ENCODE measurements around the gene OR2V1.

The OR2V1 gene

DNA sequence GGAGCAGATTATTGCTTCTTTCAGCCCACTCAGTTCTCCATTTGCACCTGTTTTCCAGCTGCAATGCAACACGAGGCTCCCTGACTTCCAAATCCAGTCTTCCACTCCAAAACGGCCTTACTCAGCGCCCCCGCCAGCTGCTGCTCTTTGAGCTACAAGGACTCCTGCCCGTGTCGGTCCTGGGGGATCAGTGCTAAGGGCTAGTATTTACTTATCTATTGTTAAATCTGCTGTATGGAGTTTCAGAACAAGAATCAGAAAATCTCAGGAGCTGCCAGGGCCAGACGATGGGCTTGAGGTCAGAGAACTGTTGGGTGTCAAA, 44.1 kb downstream of the OR2V1 start:
- TF ChIP-seq, protein P1, sequence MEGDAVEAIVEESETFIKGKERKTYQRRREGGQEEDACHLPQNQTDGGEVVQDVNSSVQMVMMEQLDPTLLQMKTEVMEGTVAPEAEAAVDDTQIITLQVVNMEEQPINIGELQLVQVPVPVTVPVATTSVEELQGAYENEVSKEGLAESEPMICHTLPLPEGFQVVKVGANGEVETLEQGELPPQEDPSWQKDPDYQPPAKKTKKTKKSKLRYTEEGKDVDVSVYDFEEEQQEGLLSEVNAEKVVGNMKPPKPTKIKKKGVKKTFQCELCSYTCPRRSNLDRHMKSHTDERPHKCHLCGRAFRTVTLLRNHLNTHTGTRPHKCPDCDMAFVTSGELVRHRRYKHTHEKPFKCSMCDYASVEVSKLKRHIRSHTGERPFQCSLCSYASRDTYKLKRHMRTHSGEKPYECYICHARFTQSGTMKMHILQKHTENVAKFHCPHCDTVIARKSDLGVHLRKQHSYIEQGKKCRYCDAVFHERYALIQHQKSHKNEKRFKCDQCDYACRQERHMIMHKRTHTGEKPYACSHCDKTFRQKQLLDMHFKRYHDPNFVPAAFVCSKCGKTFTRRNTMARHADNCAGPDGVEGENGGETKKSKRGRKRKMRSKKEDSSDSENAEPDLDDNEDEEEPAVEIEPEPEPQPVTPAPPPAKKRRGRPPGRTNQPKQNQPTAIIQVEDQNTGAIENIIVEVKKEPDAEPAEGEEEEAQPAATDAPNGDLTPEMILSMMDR (IDR thresholded peaks at IDR 0.05; ENCODE audit: insufficient read depth, low read length) = no peak
- TF ChIP-seq POLR2AphosphoS5 (IDR thresholded peaks at IDR 0.05; ENCODE audit: low read depth) = no peak
- TF ChIP-seq GABPA (IDR thresholded peaks at IDR 0.05; ENCODE audit: low read depth) = no peak
- TF ChIP-seq, protein P2, sequence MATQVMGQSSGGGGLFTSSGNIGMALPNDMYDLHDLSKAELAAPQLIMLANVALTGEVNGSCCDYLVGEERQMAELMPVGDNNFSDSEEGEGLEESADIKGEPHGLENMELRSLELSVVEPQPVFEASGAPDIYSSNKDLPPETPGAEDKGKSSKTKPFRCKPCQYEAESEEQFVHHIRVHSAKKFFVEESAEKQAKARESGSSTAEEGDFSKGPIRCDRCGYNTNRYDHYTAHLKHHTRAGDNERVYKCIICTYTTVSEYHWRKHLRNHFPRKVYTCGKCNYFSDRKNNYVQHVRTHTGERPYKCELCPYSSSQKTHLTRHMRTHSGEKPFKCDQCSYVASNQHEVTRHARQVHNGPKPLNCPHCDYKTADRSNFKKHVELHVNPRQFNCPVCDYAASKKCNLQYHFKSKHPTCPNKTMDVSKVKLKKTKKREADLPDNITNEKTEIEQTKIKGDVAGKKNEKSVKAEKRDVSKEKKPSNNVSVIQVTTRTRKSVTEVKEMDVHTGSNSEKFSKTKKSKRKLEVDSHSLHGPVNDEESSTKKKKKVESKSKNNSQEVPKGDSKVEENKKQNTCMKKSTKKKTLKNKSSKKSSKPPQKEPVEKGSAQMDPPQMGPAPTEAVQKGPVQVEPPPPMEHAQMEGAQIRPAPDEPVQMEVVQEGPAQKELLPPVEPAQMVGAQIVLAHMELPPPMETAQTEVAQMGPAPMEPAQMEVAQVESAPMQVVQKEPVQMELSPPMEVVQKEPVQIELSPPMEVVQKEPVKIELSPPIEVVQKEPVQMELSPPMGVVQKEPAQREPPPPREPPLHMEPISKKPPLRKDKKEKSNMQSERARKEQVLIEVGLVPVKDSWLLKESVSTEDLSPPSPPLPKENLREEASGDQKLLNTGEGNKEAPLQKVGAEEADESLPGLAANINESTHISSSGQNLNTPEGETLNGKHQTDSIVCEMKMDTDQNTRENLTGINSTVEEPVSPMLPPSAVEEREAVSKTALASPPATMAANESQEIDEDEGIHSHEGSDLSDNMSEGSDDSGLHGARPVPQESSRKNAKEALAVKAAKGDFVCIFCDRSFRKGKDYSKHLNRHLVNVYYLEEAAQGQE (IDR thresholded peaks at IDR 0.05; ENCODE audit: insufficient replicate concordance, low read depth) = no peak
- no peak for TF ChIP-seq SPI1 (IDR thresholded peaks at IDR 0.05; ENCODE audit: borderline replicate concordance, low read depth)
- no peak for DNase-seq (ENCODE audit: low read depth in 1 of 2, low spot score in 1 of 2)
- Histone ChIP-seq H3K27ac (replicated peaks) (no peak overlapping the region), H3K4me3 (replicated peaks; ENCODE audit: insufficient read depth, low read length) (no peak overlapping the region), H3K27me3 (ENCODE audit: insufficient read depth, poor library complexity, severe bottlenecking) (no peaks in the 10 kb centered on the region)

DNA sequence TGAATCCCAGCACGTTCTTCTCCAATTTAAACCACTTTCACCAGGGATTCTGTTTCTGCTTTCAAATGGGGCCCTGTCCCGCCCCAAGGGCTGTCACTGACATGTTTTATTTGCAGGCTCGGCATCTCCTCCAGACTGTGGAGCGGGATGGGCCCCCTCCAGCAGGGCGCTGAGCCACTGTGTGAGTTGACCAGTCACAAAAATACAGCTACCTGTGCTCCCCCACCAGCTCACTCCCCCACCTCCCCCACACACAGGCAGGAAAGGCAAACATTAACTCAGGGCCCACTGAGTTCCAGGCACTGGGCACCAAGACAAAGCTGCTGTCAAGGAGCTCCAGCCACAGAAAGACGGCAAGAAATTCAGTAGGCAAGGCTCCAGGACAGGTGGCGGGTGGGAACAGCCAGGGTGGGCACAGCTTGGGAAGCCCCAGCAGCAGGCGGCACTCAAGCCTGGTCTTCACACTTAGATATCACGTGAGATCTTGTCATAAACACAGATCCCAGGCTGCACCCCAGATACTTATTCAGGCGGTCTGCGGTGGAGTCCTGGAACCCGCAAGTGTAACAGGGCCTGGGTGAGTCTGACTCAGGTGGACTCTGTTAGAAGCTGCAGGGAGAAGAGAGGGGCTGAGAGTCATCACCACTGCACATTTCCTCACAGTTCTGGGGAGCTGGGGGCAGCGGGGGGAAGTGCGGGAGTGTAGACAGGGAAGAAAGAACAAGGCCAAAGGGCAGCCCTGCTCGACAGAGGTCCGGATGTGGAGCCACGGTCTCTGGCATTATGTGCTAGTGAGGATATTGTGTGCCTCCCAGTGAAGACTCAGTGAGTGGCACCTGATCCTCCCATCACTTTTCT, 44.7 kb downstream of the OR2V1 start:
- Histone ChIP-seq H3K4me3 (replicated peaks; ENCODE audit: insufficient read depth, low read length) (no peak overlapping the region), H3K27ac (replicated peaks) (no peak overlapping the region), H3K27me3 (ENCODE audit: insufficient read depth, poor library complexity, severe bottlenecking) (no peaks in the 10 kb centered on the region)
- DNase-seq (ENCODE audit: low read depth in 1 of 2, low spot score in 1 of 2) = no peak
- TF ChIP-seq, protein P1 (IDR thresholded peaks at IDR 0.05; ENCODE audit: insufficient read depth, low read length) = no peak
- TF ChIP-seq POLR2AphosphoS5 (IDR thresholded peaks at IDR 0.05; ENCODE audit: low read depth) (no peak), GABPA (IDR thresholded peaks at IDR 0.05; ENCODE audit: low read depth) (no peak), SPI1 (IDR thresholded peaks at IDR 0.05; ENCODE audit: borderline replicate concordance, low read depth) (no peak)
- TF ChIP-seq, protein P2 (IDR thresholded peaks at IDR 0.05; ENCODE audit: insufficient replicate concordance, low read depth) = no peak

DNA sequence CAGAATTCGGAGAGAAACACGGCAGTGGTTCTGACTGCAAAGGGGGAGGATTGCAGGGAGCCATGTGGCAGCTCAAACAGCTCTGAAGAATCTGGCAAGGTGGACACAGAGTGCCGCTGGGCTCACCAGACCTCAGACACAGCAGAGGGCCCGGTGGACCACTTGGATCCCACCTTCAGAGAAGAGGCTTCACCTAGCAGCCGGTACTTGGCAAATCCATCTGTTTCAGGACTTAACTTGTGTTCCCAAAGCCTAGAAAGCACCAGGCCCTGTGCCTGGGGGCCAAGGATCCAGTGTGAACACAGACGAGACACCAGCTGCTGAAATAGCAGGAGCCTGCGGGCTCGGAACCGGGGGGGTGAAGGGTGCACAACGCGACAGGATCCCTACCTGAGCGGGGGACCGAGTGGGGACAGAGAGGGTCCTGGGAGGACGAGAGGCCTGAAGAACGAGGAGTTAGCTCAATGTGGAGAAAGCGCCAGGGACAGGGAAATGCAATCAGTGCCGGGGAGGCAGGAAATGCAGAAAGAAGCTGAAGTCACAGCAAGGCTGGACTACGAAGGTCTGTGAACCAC, 46.3 kb downstream of the OR2V1 start:
- Histone ChIP-seq H3K27me3 (ENCODE audit: insufficient read depth, poor library complexity, severe bottlenecking) (no peaks in the 10 kb centered on the region), H3K4me3 (replicated peaks; ENCODE audit: insufficient read depth, low read length) (no peak overlapping the region), H3K27ac (replicated peaks) (no peak overlapping the region)
- no peak for DNase-seq (ENCODE audit: low read depth in 1 of 2, low spot score in 1 of 2)
- no peak for TF ChIP-seq SPI1 (IDR thresholded peaks at IDR 0.05; ENCODE audit: borderline replicate concordance, low read depth)
- TF ChIP-seq GABPA (IDR thresholded peaks at IDR 0.05; ENCODE audit: low read depth) = no peak
- TF ChIP-seq, protein P1 (IDR thresholded peaks at IDR 0.05; ENCODE audit: insufficient read depth, low read length) = no peak
- TF ChIP-seq POLR2AphosphoS5 (IDR thresholded peaks at IDR 0.05; ENCODE audit: low read depth) = no peak
- TF ChIP-seq, protein P2 (IDR thresholded peaks at IDR 0.05; ENCODE audit: insufficient replicate concordance, low read depth) = no peak

Measured in HL-60 (cell line).